ENCODE measurements around the gene THSD4. TPM values are rescaled to one million over a fixed set of nuclear protein-coding genes. Genes with fewer than 3 reads are reported as not detected.

The THSD4 gene
- total and polyA plus RNA-seq, 2 of the 8 experiments (the other 6 are each of a cell fraction or from before 2014, with no cell fraction given), result 2.5 to 6.2 TPM

DNA sequence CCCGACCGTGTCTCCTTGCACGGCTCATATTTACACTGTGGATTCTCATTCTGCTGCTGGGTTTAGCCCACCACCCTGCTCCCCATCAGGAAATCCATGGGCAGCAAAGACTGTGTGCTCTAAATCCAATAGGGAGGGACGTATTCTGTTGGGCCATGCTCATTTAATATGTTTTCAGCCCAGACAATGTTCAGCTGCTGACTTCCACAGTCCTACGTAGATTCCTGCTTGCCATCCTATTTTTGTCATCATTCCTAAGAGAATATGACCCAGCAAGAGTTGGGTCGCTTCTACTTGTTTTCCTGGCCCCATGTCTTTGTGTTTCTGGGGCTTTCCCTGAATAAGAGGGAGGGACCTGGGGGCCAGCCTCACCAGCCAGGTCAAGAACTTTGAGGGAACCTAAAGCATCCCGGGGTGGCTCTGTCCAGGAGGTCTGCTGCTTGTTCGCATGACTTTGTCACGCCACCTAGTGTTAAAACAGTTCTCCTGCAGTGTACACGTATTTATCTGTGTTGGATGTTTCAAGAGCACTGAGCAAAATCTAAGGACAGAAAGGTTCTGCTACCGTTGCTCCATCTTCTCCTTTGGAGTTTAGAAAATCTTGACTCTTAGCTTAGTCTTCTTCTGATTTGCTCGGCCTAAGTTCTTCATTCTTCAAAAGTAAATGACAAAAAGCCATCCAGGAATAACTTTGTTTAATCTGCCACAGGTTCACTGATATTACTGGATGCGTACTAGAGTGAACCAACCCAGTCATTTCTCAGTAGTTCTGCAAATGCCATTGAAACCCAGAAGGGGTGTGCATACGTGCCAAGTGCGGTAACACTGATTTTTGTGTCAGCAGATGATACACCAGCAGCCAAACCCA lies 615.2 kb downstream of the THSD4 start:
- Histone ChIP-seq H4K91ac (replicated peaks; ENCODE audit: insufficient read length, low read length) (no peak overlapping the region), H4K8ac (ENCODE audit: extremely low read depth, insufficient read depth, low read length) (no peak overlapping the region), H3K4me1 (replicated peaks in 1 of 4; ENCODE audit: control insufficient read depth in 3 of 4, insufficient read depth in 4 of 4, low read length in 3 of 4) (no peaks in the 10 kb centered on the region), H3K27me3 (replicated peaks in 1 of 4; ENCODE audit: control insufficient read depth in 3 of 4, extremely low read depth in 1 of 4, insufficient read depth in 3 of 4, low read length in 3 of 4) (no peaks in the 10 kb centered on the region), H3K4ac (replicated peaks; ENCODE audit: insufficient read length, low read depth, low read length) (no peak overlapping the region), H3K27ac (ENCODE audit: low read depth, low read length) (no peak overlapping the region), H3K18ac (ENCODE audit: extremely low read depth, low read length) (no peak overlapping the region), H3K4me3 (ENCODE audit: extremely low read depth in 1 of 4, insufficient read depth in 2 of 4, low read depth in 3 of 4, low read length in 4 of 4) (no peak overlapping the region), H2AK5ac (ENCODE audit: low read depth, low read length) (no peak overlapping the region), H3K9me3 (ENCODE audit: insufficient read depth in 2 of 2, low read depth in 1 of 2, low read length in 1 of 2) (no peaks in the 10 kb centered on the region), H2BK15ac (ENCODE audit: low read length) (no peak overlapping the region), H3K14ac (ENCODE audit: insufficient read length) (no peak overlapping the region), H3K23me2 (ENCODE audit: low read depth, low read length) (no peaks in the 10 kb centered on the region), H3K23ac (ENCODE audit: insufficient read length) (no peak overlapping the region), H2BK120ac (replicated peaks; ENCODE audit: low read depth, low read length) (no peak overlapping the region), H3K36me3 (ENCODE audit: control insufficient read depth in 2 of 4, insufficient read depth in 4 of 4, low read length in 3 of 4) (no peaks in the 10 kb centered on the region), H3K79me2 (ENCODE audit: control insufficient read depth in 1 of 2, insufficient read depth in 2 of 2, low read length in 2 of 2) (no peaks in the 10 kb centered on the region), H4K20me1 (replicated peaks in 1 of 2; ENCODE audit: control insufficient read depth in 1 of 2, insufficient read depth in 2 of 2, low read length in 2 of 2) (no peaks in the 10 kb centered on the region), H3K79me1 (ENCODE audit: low read depth, low read length) (no peaks in the 10 kb centered on the region), H2BK5ac (ENCODE audit: low read depth, low read length) (no peak overlapping the region), H4K5ac (ENCODE audit: insufficient read length, low read depth, low read length) (no peak overlapping the region), H2AFZ (ENCODE audit: low read length) (no peak overlapping the region), H3K9ac (replicated peaks in 1 of 4; ENCODE audit: extremely low read depth in 1 of 4, low read depth in 3 of 4, low read length in 3 of 4) (no peak overlapping the region), H2BK12ac (ENCODE audit: low read depth, low read length) (no peak overlapping the region), H3K4me2 (ENCODE audit: insufficient read depth in 1 of 2, low read depth in 2 of 2, low read length in 2 of 2) (no peak overlapping the region), H3K56ac (replicated peaks; ENCODE audit: insufficient read length, low read depth, low read length) (no peak overlapping the region), H2BK20ac (ENCODE audit: low read length) (no peak overlapping the region)
- 61% methylated on average over 15 of the region's 15 CpGs; no CpG with 5 or more reads in 1 of the 2 experiments for WGBS, 2 experiments (ENCODE audit: extremely low coverage in 1 of 2, insufficient coverage in 1 of 2, insufficient read length in 1 of 2, insufficient replicate concordance in 2 of 2, low coverage in 1 of 2, low lambda C conversion rate in 2 of 2, missing lambda C conversion rate in 1 of 2)
- DNase-seq (ENCODE audit: low read depth in 1 of 2, low spot score in 2 of 2), result peak in 1 of 2 experiments; percentile 54
- peak; percentile 97 for FAIRE-seq
- CTCF ChIA-PET (ENCODE audit: partially characterized antibody), result interaction anchor here (0.6 to 4.9 kb wide), 28 partner anchors 8 to 862 kb away, joined by 3 to 25 read pairs (median 4); no protein-coding TSS in a partner anchor
- POLR2A ChIA-PET (ENCODE audit: partially characterized antibody), result no interaction called here
- TF ChIP-seq RXRA (IDR thresholded peaks at IDR 0.05; ENCODE audit: insufficient read depth, low read depth, low read length) (no peak), TAF1 (IDR thresholded peaks at IDR 0.05; ENCODE audit: low read depth, low read length) (no peak), USF2 (IDR thresholded peaks at IDR 0.05; ENCODE audit: low read length) (no peak), NRF1 (IDR thresholded peaks at IDR 0.05; ENCODE audit: low read depth, low read length) (no peak), MAX (IDR thresholded peaks at IDR 0.05) (no peak), SIN3A (conservative IDR thresholded peaks at IDR 0.05 in 1 of 2, IDR thresholded peaks at IDR 0.05 in 1 of 2; ENCODE audit: low read depth in 1 of 2, low read length in 2 of 2) (no peak), CBX8 (IDR thresholded peaks at IDR 0.05; ENCODE audit: borderline replicate concordance, low read depth, low read length) (no peak), RNF2 (IDR thresholded peaks at IDR 0.05; ENCODE audit: borderline replicate concordance, low read depth, low read length, missing control alignments, poor library complexity, severe bottlenecking) (no peak), BCL11A (IDR thresholded peaks at IDR 0.05; ENCODE audit: low read depth in 2 of 2, low read length in 2 of 2) (no peak)

All from H1 (cell line).